ENCODE data around the gene KSR1.
"Not testable (repeated sequence)": the region's sequence is repeated elsewhere in the genome, so short reads cannot be mapped to it uniquely, and the experiment has no call there.

Gene KSR1

DNA sequence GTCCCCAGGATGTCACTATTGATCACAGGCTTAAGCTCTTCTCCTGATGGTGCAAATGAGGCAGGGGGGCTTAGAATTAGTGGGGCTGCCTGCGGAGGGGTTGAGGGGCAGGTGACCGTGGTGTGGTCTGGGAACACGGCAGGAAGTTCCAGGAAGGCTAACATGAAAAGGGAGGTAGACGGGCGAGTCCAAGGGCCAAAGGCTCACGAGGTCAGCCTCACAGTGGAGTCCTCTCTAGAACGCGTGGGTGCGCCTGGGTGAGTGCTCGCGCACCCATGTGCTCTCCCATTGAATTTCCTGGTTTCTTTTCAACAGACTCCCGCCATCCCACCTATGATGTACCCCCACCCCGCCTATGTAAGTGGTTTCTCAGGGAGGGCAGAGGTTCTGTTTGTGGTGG is 190.0 kb downstream of the KSR1 start:
- DNase-seq: no peak

DNA sequence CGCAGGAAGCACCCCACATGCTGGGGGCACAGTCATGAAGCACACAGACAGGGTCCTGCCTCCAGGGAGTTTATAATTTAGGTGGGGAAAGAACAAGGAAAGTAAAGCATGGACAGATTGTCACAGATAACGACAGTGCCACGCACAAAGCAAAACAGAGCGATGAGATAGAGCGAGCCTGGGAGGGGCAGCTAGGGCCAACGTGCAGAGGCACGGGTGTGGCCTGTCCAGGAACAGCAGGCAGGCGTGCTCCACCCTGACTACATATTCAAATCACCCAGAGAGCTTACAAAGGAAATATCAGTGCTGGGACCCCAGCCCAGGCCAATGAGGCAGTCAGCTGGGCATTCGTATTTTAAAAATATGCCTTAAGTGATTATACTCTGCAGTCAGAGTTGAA is 191.5 kb downstream of the KSR1 start:
- no peak for DNase-seq

DNA sequence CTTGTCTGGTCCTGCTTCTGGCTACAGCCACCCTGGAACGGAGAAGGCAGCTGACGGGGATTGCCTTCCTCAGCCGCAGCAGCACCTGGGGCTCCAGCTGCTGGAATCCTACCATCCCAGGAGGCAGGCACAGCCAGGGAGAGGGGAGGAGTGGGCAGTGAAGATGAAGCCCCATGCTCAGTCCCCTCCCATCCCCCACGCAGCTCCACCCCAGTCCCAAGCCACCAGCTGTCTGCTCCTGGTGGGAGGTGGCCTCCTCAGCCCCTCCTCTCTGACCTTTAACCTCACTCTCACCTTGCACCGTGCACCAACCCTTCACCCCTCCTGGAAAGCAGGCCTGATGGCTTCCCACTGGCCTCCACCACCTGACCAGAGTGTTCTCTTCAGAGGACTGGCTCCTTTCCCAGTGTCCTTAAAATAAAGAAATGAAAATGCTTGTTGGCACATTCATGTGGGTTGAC is 192.9 kb downstream of the KSR1 start:
- DNase-seq: not testable (repeated sequence)

DNA sequence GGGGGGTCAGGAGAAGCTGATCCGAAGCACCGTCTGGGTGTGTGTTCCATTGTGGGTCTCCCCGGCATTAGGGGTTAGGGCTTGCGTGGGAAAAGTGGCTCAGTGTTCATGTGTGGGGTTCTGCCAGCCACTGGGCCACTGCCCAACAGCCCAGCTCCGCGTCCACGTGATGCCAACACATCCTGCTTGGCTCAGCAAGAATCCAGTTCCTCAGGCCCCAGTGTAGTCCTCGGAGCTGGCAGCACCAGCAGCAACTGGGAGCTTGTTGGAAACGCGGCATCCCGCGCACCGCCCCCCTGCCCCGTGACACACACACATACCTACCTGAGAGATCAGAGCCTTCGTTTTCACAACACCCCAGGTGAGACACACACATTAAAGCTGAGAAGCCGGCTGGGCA is 193.7 kb downstream of the KSR1 start:
- no peak for DNase-seq

DNA sequence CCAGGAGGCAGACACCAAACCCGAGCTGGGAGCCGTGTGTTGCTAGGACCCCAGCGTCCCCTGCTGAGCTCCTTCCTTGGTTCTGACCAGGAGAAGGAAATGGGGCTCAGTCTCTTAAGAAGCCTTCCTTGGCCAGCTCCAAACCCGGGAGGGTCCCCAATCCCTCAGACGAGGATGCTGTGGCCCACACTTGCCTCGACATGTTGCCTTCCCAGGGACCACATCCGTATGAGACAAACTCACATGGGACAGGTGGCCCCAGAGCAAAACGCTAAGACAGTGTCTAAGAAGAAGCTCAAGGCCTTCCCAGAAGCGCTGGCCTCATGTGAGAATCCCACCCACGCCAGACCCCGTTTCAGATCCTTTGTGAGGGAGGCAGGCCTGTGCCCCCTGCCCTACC is 194.6 kb downstream of the KSR1 start:
- DNase-seq: no peak

DNA sequence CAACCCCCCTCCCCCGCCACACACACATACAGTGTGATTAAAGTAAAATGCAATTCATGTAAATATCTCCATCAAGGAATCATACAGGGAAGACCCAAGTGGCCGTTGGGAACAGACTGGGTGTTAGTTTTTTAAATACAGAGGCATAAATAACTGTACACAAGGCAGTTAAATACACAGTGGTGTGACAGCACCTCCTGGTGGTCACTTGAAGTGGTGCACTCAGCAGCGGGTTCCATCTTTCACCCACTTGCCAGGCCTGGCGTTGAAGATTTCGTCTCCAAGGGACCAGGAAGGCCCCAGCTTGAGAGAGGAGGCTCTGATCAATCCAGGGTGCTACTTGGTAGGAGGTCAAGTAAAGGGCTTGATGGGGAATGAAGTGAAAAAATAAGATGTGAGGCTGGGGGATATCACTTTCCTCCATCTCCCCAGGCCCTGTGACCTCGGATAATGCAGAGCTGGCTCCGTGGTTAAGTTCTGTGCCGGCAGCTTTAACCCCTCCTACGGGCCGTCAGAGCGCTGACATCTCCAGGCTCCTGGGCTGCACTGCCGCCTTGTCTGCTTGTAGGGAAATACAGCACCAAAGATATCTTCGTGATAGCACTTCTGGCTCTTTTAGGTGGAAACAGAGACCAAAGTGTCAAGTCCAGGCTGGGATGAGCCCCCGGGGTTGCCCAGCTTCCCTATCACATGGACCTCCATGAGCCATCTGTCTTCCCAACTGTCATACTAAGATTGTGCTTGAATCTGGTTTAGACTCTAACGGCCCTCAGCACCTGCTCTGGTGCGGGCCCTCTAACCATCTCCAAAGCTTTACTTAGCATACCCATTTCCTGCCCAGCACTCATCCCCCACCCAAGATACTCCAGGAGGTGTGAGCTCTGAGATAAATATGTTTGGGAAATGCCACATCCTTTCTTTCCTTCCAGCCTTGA is 195.4 kb downstream of the KSR1 start:
- DNase-seq: peak; percentile 59 to 67

DNA sequence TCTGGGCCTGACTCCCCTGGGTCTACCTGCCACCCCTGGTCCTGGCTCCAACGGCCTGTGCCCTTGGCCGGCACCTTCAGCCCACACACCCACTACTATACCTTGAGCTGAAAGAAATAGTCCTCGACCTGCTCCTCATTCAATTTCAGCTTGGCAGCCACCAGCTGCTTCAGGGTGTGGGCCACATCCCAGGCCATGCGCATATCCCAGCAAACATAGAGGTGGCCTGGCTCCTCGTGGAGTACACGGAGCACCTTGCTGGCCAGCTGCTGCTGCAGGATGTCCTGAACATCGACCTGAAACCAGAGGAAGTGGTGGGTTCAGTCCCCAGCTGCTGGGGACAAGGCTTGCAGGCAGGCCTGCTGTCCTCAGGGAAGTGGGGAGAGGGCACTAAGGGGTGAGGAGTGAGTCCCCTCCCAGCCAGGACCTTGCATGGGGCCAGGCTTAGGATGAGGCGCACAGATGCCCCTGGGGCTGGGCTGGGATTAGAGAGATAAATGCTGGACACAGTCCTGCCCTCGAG is 197.3 kb downstream of the KSR1 start:
- not testable (repeated sequence) for DNase-seq

DNA sequence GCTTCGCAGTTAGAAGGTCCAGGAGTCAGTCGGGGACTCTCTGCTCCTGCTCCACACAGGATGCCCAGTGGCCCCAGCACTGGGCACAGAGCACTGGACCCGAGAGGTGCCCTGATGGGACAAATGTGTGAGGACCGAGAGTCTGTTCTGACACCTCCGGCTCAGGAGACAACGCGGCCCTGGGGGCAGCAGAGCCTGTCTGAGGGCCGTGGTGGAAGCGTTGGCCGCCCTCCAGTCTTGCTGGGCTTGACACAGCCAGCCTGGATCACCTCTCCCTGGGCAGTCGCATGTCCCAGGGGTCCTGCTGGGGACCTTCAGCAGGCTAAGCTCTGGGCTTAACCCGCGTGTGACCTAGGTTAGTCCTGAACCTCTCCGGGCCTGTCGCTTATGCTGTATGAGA is 197.9 kb downstream of the KSR1 start:
- no peak for DNase-seq

DNA sequence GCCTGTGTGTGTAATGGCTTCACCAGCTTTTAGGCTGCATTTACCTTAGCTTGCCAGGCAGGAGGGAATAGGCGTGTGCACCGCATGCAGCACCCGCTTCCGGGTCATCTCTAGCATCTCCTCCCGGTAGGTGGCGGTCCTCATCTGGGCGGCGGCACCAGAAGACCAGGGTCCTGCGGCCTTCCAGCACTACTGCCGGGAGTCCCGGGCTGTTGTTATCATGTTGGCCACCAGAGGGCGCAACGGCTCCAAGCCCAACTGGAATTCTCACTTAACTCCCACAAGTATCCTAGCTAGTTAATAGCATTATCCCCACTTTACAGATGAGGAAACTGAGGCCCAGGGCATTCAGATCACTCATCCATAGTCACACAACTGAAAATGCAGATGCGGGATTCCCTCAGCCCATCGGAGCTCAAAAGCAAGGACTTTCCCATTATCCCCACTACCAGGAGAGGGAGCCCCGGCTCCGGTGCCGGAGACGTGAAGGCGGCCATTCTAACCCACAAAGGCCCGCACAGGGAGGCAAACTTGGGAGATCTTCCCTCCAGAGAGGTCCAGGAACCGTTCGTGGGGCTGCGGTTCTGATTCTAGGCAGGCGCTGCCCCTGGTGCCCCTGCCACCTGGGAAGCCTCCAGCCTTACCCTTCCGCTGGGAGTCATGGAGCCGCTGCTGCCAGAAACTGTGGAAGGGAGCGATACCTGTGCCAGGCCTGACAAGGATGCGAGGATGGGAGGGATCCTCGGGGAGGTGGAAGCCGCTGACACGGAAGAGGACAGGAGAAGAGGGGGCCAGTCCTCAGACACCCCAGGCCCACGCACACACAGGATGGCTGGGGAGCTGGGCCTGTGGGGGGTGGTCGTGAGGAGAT is 198.6 kb downstream of the KSR1 start:
- DNase-seq: peak; percentile 61 to 67

DNA sequence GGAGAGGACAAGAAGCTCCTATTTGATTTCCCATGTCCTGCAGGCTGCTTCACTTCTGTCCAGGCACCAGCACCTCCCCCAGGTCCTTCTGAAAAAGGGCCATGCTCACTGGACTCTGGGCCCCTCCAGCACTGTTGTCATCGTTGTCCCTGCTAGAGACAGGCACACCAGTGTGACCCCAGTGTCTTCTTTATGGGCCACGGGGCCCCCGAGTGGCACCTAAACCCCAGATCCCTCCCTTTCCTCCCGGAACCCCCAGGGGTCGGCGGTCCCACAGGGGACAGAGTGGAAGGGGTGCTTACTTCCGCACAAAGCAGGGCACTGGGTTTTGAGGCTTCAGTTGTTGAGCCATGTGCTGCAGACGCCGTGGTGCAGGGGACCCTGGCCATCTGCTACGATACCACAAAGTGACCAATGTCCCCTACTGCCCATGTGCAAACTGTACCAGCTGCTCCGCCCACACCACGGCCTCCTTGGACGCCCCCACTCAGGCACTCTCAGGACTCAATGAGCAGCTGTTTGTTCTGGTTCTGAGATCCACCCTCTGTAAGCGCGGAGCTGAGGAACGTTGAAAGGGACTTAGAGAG is 199.4 kb downstream of the KSR1 start:
- DNase-seq: not testable (repeated sequence)

DNA sequence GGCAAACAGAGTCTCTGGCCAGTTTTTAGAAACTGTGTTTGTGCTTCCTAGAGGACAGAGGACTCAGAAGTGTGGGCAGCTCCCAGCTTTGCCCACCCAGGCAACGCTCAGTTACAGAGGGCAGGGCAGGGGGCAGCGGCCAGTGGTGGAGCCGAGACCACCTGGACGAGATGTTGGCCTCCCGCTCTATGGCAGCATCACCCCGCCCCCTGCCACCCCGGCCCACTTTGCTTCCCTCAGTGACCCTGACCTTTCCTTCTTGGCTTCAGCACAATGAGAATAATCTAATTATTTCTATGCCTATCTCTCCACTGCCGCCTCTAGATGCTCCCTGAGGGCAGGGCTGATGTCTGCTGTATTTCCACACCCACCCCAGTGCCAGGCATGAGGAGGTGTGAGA is 200.4 kb downstream of the KSR1 start:
- DNase-seq: not testable (repeated sequence)

DNA sequence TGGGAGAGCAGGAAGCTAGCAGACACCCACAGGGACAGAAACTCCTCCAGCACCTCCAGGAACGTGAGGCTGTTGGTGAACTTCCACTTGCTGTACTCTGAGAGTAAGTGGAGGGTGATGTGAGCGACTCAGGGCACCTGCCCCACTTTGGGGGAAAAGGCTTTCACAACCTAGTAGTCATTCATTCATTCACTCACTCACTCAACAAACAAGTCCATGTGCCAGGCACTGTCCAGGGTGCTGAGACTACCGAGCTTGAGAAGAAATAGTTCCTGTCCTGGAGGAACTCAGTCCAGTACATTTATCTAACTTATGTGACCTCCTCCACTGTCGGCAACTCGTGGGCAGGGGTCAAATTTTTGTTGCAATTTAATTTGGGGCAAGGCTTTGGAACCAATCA is 201.4 kb downstream of the KSR1 start:
- DNase-seq: no peak

DNA sequence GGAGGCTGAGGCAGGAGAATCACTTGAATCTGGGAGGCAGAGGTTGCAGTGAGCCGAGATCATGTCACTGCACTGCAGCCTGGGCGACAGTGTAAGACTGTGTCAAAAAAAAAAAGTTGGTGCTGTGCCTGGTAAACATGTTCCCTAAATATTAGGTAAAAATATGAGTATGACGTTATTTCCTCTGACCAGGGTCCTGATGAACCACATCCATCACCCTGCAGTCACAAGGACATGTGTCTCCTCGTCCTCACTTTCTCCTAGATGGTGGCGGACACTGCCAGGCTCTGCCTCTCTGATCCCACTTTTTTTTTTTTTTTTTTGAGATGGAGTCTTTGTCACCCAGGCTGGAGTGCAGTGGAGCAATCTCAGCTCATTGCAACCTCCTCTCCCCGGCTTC is 203.4 kb downstream of the KSR1 start:
- no peak for DNase-seq

DNA sequence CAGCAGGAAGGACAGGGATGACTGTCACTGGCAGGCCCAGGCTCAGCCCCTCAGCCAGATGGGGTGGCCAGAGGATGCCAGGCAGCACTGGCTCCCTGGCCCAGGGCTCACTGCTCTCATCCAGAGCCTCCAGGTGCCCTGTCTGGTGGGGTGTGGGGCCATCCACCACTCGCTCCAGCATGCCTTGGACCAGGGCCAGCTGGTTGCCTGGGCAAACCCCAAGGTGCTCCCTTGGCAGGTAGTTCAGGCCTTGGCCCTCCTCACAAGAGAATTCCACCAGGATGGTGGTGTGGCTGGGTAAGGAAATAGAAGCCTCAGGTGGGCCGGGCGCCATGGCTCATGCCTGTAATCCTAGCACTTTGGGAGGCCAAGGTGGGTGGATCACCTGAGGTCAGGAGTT is 204.2 kb downstream of the KSR1 start:
- no peak for DNase-seq

DNA sequence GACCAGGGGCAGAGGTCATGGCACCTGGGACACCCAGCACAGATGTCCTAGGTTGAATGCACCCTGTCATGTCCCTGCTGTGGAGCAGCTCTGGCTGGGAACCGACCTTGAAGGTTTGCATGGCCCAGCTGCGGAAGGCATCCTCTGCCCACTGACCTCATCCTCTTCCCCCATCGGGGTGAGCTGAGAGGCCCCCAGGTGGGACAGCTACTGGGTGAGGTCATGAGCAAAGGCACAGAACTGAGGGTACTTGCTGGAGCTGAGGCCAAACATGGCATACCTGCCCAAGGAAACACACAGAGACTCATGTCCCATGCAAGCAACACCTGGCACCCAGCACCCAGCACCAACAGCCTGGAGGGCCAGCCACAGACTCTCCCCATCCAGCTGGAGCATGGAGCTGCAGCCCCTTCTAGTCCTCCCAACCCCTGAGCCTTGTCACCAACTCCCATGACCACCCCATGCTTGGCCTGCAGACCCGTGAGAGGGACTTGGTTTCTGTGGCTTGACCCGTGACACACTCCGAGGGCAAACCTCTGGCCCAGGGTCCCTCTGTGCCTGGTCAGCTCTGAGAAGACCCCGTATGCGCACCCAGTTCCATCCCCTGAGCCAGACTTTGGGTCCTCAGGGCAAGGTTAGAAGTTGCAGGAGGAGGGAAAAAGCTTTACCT is 207.8 kb downstream of the KSR1 start:
- no peak for DNase-seq

DNA sequence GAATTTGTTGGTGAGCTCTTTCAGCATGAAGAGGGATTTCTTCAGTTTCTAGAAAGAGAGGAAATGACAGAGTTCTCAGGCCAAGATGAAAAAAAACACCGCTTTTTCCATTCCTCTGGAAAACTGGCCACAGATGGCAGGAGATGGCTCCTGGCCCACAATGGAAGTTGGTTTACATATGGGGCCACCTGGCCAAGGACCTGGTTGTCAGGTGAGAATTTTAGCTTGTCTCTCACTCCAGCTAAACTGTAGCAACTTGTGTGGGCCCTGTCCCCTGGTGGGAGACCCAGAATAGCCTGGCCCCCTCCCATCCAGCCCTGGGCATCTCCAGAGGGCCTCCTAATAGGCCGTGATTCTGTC is 208.3 kb downstream of the KSR1 start:
- no peak for DNase-seq

DNA sequence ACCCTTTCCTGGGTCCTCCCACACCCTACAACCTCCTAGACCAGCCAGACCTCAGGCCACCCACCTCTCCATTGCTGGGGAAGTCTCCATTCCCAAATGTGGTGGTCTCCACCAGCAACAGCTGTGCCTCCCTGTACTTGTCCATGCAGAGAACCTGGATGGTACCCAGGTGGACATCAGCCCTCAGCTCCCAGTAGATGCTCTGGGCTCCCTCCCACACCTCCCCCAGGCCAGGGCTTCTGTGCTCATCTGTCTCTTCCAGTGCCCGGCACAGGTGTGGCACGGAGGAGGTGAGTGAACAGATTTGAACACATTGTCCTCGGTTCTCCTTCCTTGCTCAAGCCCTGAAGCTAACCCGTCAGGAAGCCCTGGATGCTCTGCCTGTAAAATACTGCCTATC is 209.3 kb downstream of the KSR1 start:
- no peak for DNase-seq

DNA sequence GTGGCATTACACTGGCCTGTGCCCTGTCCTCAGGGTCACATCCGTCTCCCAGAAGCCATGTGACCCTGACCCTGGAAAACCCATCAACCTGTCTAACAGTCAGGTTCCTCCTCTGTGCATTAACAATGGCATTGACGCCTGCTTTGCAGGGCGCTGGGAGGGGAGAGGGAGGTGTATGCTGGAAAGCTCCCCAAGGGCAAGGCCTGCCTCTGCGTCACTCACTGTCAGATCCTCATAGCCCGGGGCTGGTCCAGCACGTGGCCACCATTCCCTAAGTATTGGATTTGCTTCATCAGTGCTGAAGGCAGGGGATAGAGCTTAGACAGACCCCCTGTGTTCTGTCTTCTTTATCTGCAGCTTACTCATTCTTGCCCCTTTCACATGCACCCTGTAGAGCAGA is 210.0 kb downstream of the KSR1 start:
- not testable (repeated sequence) for DNase-seq

DNA sequence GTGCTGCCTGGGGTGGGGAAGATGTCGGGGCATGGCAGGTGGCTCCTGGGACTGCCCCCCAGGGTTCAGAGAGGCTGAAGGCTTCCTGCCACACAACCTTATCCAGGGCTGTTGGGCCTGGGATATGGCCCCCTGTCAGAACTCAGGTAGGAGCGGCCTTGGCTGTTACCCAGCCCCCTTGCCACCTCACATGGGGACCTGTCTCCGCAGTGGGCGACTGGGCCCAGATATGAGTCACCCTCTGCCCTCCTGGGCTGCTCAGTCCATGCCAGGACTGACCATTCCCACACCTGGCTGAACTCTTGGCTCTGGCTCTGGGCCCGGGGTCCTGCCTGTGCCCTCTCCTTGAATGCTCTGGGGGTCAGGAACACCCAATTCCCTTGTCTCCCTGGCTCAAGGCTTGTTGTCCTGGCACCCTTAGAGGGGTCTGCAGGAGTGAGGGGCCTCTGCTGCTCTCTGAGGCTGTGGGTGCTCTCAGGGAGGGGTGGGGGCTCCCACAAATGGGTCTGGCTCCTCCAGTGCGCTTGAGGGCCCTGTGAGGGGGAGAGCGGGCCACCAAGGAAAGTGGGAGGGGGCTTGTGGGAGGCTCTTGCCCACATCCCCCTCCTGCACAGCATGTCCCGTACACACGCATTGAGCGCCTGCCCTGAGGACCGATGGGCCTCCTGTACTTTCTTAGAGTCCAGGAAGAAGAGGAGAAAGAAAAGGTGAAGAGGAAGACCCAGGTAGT is 210.7 kb downstream of the KSR1 start:
- no peak for DNase-seq

DNA sequence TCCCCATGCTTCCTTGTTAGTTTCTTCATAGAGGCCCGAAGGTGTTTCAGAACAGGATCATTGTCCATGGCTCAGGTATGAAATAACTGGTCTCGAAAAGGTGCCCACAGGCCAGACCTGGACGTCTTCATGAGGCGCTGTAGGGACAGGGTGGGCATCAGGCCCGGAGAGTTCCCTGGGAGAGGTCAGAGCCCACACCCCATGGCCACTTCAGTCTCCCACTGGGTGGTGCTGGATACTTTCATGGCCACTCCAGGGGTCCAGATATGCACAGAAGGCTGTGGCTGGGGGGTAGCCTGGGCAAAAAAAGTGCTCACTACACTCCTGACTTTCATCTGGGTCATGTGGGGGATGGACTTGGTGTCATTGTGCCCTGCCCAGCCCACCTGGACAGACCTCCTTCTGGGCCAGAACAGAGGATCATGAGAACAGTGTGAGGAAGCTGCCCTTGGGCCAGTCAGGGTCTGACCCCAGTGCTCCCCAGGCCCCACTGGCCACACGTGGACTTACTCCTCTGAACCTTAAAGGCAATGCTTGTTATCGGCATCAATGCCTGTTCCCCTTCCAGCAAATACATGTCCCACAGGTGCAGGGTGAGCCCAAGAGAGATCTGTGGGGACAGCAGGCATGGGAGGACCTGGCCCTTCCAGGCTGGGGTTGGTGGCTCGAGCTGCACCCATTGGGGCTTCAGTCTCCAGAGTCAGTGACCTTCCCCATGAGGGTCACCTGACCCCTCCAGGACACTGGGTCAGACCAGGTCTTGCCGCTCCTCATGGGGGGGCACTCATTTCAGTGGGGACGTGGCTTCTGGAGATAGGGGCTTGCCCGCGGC is 211.6 kb downstream of the KSR1 start:
- no peak for DNase-seq

DNA sequence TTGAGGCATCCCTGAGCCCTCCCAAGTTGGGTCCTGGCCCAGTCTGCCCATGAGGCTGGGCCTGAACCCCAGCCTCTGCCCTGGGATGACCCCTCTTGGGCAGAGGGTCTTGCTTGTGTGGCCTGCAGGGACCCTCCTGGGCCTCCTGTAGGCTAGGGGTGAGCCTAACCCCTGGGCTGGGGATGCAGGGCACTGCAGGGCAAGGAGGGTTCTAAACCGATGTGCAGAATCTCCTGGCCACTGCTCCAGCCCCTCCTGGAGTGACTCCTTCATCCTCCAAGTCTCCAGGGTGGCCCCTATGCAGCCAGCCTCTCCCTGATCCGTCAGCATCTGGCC is 212.2 kb downstream of the KSR1 start:
- no peak for DNase-seq
